ENCODE results near the gene DNAI2.

The DNAI2 gene

DNA sequence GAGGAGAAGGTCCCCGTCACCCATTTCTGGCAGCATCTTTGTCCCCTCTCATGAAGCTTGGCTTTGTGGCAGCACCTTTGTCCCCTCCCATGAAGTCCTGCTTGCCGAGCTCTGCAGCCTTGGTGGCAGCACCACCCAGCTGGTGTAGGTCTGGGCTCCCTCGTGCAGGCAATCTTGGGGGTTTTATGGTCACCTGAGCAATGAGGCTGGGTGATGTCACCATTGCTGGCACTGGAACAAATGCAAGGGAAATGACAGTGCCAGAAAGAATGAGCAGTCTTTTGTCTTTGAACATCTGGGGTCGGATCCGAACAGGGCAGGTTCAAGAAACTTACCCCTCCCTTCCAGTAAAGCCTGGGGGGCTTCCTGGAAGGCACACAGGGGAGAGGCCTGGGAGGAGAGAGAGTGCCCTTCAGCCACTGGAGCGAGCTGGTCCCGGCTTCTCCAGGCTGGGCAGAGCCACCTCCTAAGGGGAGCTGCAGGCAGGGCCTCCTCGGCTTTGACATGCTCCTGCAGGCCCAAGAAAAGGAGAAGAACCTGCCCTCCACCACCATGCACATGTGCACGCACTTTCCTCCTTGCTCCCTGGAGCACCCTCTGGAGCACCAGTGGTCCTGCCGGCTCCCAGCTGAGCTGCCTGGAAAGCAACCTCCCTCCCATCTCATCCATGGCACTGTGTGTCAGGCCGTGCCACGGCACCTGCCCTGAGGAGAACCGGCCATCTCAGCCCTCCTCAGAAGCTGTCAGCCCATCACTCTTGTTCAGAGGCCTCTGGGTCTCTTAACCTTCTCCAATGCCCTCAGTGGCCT lies 71.6 kb downstream of the DNAI2 start:
- Histone ChIP-seq H3K4me3 (ENCODE audit: low read depth in 1 of 2, low read length in 2 of 2) (no peak overlapping the region), H3K27me3 (ENCODE audit: control insufficient read depth in 1 of 2, insufficient read depth in 2 of 2, low read length in 2 of 2) (peaks cover 0 to 14% of the 10 kb centered on the region in 2 donors), H3K27ac (ENCODE audit: low read depth, low read length) (no peak overlapping the region), H3K36me3 (ENCODE audit: insufficient read depth, low read length) (no peaks in the 10 kb centered on the region), H3K9me3 (ENCODE audit: low read length) (no peaks in the 10 kb centered on the region), H3K4me1 (ENCODE audit: insufficient read depth, low read length) (no peaks in the 10 kb centered on the region), H3K9ac (ENCODE audit: low read length) (no peak overlapping the region)

DNA sequence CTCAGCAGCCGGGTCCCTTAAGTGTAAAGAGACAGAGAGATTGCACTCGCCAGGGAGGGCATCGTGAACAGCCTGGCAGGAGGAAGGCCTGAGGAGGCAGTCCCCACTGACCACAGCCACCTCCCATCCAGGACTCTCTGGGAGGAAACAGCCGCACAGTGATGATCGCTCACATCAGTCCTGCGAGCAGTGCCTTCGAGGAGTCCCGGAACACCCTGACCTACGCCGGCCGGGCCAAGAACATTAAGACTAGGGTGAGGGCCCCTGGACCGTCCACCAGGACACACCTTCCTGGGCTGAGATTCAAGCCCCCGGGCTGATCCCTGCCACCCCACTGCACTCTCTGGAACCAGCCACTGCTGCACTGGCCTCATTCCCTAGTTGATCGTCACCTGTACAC lies 73.6 kb downstream of the DNAI2 start:
- Histone ChIP-seq H3K36me3 (ENCODE audit: insufficient read depth, low read length) (no peaks in the 10 kb centered on the region), H3K27ac (ENCODE audit: low read depth, low read length) (no peak overlapping the region), H3K4me3 (ENCODE audit: low read depth in 1 of 2, low read length in 2 of 2) (no peak overlapping the region), H3K9ac (ENCODE audit: low read length) (no peak overlapping the region), H3K9me3 (ENCODE audit: low read length) (no peaks in the 10 kb centered on the region), H3K27me3 (ENCODE audit: control insufficient read depth in 1 of 2, insufficient read depth in 2 of 2, low read length in 2 of 2) (peaks cover 0 to 29% of the 10 kb centered on the region in 2 donors), H3K4me1 (ENCODE audit: insufficient read depth, low read length) (no peaks in the 10 kb centered on the region)

DNA sequence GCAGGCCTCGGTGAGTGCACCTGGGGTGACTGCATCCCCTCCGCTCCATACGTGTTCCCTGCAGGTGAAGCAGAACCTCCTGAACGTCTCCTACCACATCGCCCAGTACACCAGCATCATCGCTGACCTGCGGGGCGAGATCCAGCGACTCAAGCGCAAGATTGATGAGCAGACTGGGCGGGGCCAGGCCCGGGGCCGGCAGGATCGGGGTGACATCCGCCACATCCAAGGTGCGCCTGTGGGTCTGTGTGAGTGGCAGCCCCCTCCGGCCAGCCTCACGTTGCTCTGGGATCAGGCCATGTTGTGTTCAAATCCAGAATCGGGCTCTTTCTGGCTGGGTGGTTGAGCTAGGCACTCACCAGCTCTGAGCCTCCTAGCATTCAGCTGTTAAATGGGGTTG lies 75.1 kb downstream of the DNAI2 start:
- H3K36me3 ChIP-seq (ENCODE audit: insufficient read depth, low read length): no peaks in the 10 kb centered on the region
- H3K4me1 ChIP-seq (ENCODE audit: insufficient read depth, low read length): no peaks in the 10 kb centered on the region
- peaks cover 0 to 39% of the 10 kb centered on the region in 2 donors for H3K27me3 ChIP-seq (ENCODE audit: control insufficient read depth in 1 of 2, insufficient read depth in 2 of 2, low read length in 2 of 2)
- no peaks in the 10 kb centered on the region for H3K9me3 ChIP-seq (ENCODE audit: low read length)
- H3K27ac ChIP-seq (ENCODE audit: low read depth, low read length): no peak overlapping the region
- H3K9ac ChIP-seq (ENCODE audit: low read length): no peak overlapping the region
- H3K4me3 ChIP-seq (ENCODE audit: low read depth in 1 of 2, low read length in 2 of 2): no peak overlapping the region

DNA sequence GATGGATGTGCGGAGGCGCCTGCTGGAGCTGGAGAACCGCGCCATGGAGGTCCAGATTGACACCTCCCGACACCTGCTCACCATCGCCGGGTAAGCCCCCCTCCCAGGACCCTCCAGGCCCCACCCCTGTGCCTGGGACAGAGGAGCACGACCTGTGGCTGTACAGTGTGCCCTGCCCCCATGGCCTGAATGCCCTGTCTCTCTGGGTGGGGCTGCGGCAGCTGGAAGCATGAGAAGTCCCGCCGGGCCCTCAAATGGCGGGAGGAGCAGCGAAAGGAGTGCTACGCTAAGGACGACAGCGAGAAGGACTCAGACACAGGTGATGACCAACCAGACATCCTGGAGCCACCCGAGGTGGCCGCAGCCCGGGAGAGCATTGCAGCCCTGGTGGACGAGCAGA lies 76.5 kb downstream of the DNAI2 start:
- H3K27me3 ChIP-seq (ENCODE audit: control insufficient read depth in 1 of 2, insufficient read depth in 2 of 2, low read length in 2 of 2): peaks cover 0 to 35% of the 10 kb centered on the region in 2 donors
- no peaks in the 10 kb centered on the region for H3K4me1 ChIP-seq (ENCODE audit: insufficient read depth, low read length)
- H3K4me3 ChIP-seq (ENCODE audit: low read depth in 1 of 2, low read length in 2 of 2): no peak overlapping the region
- H3K9me3 ChIP-seq (ENCODE audit: low read length): no peaks in the 10 kb centered on the region
- H3K36me3 ChIP-seq (ENCODE audit: insufficient read depth, low read length): no peaks in the 10 kb centered on the region
- no peak overlapping the region for H3K9ac ChIP-seq (ENCODE audit: low read length)
- no peak overlapping the region for H3K27ac ChIP-seq (ENCODE audit: low read depth, low read length)

DNA sequence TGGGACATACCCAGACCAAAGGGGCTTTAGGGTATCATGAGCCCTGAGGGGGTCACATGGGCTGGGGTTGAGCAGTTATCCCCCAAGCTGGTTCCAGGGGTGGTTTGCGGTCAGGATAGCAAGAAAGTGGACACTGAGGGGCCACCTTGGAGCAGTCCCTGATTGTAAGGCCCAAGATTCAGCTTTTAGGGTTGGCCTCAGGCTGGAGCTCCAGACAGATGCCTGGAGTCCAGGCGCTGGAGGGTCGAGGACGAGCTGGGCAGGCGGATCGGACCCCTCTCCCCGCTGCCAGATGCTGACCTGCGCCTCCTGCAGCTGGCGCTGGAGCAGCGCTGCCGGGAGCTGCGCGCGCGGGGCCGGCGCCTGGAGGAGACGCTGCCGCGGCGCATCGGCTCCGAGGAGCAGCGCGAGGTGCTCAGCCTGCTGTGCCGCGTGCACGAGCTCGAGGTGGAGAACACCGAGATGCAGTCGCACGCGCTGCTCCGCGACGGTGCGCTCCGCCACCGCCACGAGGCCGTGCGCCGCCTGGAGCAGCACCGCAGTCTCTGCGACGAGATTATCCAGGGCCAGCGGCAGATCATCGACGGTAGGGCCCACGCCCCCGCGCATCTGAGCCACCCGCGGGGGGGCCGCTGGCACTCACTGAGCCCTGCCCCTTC lies 77.6 kb downstream of the DNAI2 start:
- Histone ChIP-seq H3K36me3 (ENCODE audit: insufficient read depth, low read length) (no peaks in the 10 kb centered on the region), H3K4me1 (ENCODE audit: insufficient read depth, low read length) (no peaks in the 10 kb centered on the region), H3K27ac (ENCODE audit: low read depth, low read length) (no peak overlapping the region), H3K4me3 (ENCODE audit: low read depth in 1 of 2, low read length in 2 of 2) (no peak overlapping the region), H3K9ac (ENCODE audit: low read length) (no peak overlapping the region), H3K9me3 (ENCODE audit: low read length) (no peaks in the 10 kb centered on the region), H3K27me3 (ENCODE audit: control insufficient read depth in 1 of 2, insufficient read depth in 2 of 2, low read length in 2 of 2) (peaks cover 6 to 44% of the 10 kb centered on the region in 2 donors)

DNA sequence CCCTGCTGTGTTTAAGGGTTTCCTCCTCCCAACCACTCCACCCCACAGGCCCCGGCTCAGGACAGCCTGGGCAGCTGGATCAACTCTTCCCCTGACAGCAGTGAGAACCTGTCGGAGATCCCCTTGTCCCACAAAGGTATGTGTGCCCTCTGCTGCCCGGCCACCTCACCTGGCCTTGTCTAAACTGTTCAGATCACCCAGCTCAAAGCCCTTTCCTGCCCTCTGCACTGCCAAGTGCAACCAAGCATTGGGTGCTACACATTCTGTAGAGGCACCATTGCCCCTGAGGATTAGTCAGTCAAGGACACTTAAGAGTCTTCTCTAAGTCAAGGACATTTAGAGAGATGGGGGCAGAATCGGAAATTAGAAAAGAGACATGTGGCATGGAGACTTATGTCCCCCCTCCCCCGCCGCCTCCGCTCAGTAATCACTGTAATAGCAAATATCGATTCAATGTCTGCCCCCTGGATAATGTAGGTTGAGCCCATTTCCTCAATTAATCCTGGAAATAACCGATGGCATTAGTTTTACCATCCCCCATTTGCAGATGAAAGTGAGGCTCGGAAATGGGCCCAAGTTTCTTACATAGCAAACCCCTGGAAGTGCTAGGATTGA lies 79.5 kb downstream of the DNAI2 start:
- Histone ChIP-seq H3K36me3 (ENCODE audit: insufficient read depth, low read length) (no peaks in the 10 kb centered on the region), H3K27me3 (ENCODE audit: control insufficient read depth in 1 of 2, insufficient read depth in 2 of 2, low read length in 2 of 2) (peaks cover 15 to 62% of the 10 kb centered on the region in 2 donors), H3K9ac (ENCODE audit: low read length) (no peak overlapping the region), H3K4me1 (ENCODE audit: insufficient read depth, low read length) (no peaks in the 10 kb centered on the region), H3K9me3 (ENCODE audit: low read length) (no peaks in the 10 kb centered on the region), H3K27ac (ENCODE audit: low read depth, low read length) (no peak overlapping the region), H3K4me3 (ENCODE audit: low read depth in 1 of 2, low read length in 2 of 2) (no peak overlapping the region)

DNA sequence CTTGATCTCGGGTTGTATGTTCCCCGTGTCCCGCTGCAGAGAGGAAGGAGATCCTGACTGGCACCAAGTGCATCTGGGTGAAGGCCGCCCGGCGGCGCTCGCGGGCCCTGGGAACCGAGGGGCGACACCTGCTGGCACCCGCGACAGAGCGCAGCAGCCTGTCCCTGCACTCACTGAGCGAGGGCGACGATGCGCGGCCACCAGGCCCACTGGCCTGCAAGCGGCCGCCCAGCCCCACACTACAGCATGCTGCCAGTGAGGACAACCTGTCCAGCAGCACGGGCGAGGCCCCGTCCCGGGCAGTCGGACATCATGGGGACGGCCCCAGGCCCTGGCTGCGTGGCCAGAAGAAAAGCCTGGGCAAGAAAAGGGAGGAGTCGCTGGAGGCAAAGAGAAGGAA lies 80.1 kb downstream of the DNAI2 start:
- Histone ChIP-seq H3K36me3 (ENCODE audit: insufficient read depth, low read length) (no peaks in the 10 kb centered on the region), H3K4me3 (ENCODE audit: low read depth in 1 of 2, low read length in 2 of 2) (no peak overlapping the region), H3K27ac (ENCODE audit: low read depth, low read length) (no peak overlapping the region), H3K9me3 (ENCODE audit: low read length) (no peaks in the 10 kb centered on the region), H3K4me1 (ENCODE audit: insufficient read depth, low read length) (no peaks in the 10 kb centered on the region), H3K27me3 (ENCODE audit: control insufficient read depth in 1 of 2, insufficient read depth in 2 of 2, low read length in 2 of 2) (peaks cover 20 to 66% of the 10 kb centered on the region in 2 donors), H3K9ac (ENCODE audit: low read length) (no peak overlapping the region)

DNA sequence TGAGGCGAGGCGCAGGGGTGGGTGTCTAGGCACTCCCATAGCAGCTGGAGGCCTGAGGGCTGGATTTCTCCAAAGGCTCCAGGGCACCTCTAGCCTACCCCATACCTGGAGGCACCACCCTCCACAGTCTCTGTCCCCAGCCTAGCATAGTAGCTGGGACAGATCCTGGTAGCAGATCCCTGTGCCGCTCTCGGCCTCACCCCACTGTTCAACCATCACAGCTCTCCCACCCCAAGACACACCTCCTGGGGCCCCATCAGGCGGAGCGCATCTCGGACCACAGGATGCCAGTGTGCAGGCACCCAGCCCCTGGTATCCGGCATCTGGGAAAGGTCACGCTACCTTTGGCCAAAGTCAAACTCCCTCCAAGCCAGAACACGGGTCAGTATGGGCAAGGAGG lies 80.5 kb downstream of the DNAI2 start:
- Histone ChIP-seq H3K4me1 (ENCODE audit: insufficient read depth, low read length) (no peaks in the 10 kb centered on the region), H3K4me3 (ENCODE audit: low read depth in 1 of 2, low read length in 2 of 2) (no peak overlapping the region), H3K9ac (ENCODE audit: low read length) (no peak overlapping the region), H3K27ac (ENCODE audit: low read depth, low read length) (no peak overlapping the region), H3K9me3 (ENCODE audit: low read length) (no peaks in the 10 kb centered on the region), H3K36me3 (ENCODE audit: insufficient read depth, low read length) (no peaks in the 10 kb centered on the region), H3K27me3 (ENCODE audit: control insufficient read depth in 1 of 2, insufficient read depth in 2 of 2, low read length in 2 of 2) (peaks cover 20 to 69% of the 10 kb centered on the region in 2 donors)

DNA sequence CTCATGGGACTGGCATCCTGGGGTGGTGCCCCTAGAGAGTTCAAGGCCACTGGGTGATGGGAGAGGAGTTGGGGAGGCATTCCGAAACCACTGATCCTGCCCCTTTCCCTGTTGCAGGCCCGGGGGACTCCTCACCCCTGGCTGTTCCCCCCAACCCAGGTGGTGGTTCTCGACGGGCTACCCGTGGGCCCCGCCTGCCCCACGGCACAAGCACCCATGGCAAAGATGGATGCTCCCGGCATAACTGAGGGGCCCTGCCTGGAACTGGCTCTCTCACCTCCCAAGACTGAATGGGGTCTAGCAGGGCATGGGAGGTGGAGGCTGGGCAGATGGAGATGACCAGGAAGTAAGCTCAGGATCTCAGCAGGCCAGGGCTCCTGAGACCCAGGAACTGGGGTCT lies 81.0 kb downstream of the DNAI2 start:
- Histone ChIP-seq H3K27ac (ENCODE audit: low read depth, low read length) (no peak overlapping the region), H3K27me3 (ENCODE audit: control insufficient read depth in 1 of 2, insufficient read depth in 2 of 2, low read length in 2 of 2) (peaks cover 24 to 72% of the 10 kb centered on the region in 2 donors), H3K9me3 (ENCODE audit: low read length) (no peaks in the 10 kb centered on the region)

DNA sequence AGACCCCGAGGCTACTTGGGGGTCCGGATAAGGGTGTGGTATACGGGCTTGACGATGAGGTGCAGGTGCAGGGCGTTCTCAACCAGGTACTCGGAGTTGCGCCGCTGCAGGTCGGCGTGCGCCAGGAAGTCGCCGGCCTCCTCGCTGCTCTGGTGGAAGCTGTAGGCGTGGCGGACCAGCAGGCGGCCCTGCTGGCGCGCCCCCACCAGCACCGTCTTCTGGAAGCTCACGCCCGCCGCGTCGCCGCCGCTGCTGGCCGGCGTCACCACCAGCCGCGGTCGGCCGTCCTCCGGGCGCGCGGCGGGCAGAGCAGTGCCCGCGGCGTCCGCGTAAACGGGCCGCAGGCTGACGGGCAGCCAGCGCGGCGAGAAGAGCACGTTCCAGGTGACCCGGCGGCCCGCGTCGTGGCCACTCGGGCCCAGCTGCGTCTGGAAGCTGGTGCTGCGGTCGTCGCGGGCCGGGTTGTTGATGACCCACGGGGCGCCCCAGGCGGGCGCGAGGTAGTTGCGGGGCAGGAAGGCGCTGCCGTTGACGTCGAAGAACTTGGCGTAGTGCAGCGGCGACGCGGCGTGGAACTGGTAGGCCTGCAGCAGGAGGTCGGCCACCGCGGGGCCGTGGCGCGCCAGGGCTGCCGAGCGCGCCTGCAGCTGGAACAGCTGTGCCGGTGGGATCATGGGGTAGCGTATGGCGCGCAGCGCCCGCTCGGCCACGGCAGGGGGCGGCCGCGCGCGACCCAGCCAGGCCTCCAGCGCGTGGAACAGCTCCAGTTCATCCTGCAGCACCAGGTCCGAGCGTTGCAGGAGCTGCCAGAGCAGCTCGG lies 82.8 kb downstream of the DNAI2 start:
- Histone ChIP-seq H3K4me3 (ENCODE audit: low read depth in 1 of 2, low read length in 2 of 2) (no peak overlapping the region), H3K27me3 (ENCODE audit: control insufficient read depth in 1 of 2, insufficient read depth in 2 of 2, low read length in 2 of 2) (peaks cover 38 to 78% of the 10 kb centered on the region in 2 donors), H3K27ac (ENCODE audit: low read depth, low read length) (no peak overlapping the region), H3K36me3 (ENCODE audit: insufficient read depth, low read length) (no peaks in the 10 kb centered on the region), H3K9me3 (ENCODE audit: low read length) (no peaks in the 10 kb centered on the region), H3K4me1 (ENCODE audit: insufficient read depth, low read length) (no peaks in the 10 kb centered on the region), H3K9ac (ENCODE audit: low read length) (no peak overlapping the region)

More for the DNA sequence above, 81.0 kb downstream of the DNAI2 start:
- Histone ChIP-seq H3K9ac (ENCODE audit: low read length) (no peak overlapping the region), H3K4me3 (ENCODE audit: low read depth in 1 of 2, low read length in 2 of 2) (no peak overlapping the region), H3K36me3 (ENCODE audit: insufficient read depth, low read length) (no peaks in the 10 kb centered on the region), H3K4me1 (ENCODE audit: insufficient read depth, low read length) (no peaks in the 10 kb centered on the region)

DNA sequence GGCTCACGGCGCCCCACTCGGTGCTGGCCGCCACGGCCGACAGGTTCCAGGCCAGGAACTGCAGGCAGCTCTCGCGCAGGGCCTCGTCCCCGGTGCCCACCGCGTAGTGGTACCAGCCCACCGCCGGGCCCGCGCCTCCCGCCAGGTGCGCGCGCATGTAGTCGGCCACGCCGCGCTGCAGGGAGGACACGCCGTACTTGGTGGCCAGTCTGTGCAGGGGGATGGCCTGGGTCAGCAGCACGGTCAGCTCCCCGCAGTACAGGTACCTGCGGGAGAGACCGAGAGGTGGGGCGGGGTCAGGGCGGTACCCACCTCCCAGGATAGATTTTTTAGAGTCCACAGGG lies 83.4 kb downstream of the DNAI2 start:
- H3K9ac ChIP-seq (ENCODE audit: low read length): no peak overlapping the region
- no peaks in the 10 kb centered on the region for H3K4me1 ChIP-seq (ENCODE audit: insufficient read depth, low read length)
- no peak overlapping the region for H3K4me3 ChIP-seq (ENCODE audit: low read depth in 1 of 2, low read length in 2 of 2)
- no peaks in the 10 kb centered on the region for H3K36me3 ChIP-seq (ENCODE audit: insufficient read depth, low read length)
- no peaks in the 10 kb centered on the region for H3K9me3 ChIP-seq (ENCODE audit: low read length)
- no peak overlapping the region for H3K27ac ChIP-seq (ENCODE audit: low read depth, low read length)
- peaks cover 38 to 76% of the 10 kb centered on the region in 2 donors for H3K27me3 ChIP-seq (ENCODE audit: control insufficient read depth in 1 of 2, insufficient read depth in 2 of 2, low read length in 2 of 2)

Data from muscle layer of colon (tissue), 2 donors.